ENCODE measurements around the gene TMUB1.

GRCh38 chr7:151064993-151065392, 18.3 kb downstream of the TMUB1 start:
- TF ChIP-seq CTCF (IDR thresholded peaks at IDR 0.05; ENCODE audit: low read depth, low read length, poor library complexity, severe bottlenecking), result no peak
- TF ChIP-seq EZH2phosphoT487 (IDR thresholded peaks at IDR 0.05; ENCODE audit: borderline replicate concordance, low read length), result no peak

Measured in DOHH2 (cell line).